LNCAP (cell line): ENCODE data around the gene VPS33A.

ENCODE experiments used
- CTCF ChIP-seq: fragments of 450-650 bp; IDR thresholded peaks from 2 replicates; pipeline ENCODE4 v1.5.1; 2017; ENCODE audit warnings: mild to moderate bottlenecking

The VPS33A gene

DNA sequence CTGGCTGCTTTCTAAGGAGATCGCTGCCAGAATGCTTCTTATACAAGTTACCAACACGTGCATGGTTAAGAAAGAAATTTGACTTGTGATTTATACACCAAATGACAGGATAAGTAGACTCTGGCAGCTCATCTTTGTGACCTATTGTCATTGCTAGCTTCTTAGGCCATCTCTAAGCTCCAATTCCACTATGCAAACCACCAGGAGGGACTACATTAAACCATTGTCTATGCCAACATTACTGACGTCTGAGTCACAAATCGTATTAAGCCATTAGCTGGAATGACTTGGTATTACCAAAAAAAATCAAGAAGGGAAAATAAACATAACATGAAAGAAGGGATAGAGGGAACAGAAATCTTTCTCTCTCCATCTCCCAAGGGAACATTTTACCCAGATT, 15.8 kb upstream of the VPS33A start:
- no peak for TF ChIP-seq CTCF

DNA sequence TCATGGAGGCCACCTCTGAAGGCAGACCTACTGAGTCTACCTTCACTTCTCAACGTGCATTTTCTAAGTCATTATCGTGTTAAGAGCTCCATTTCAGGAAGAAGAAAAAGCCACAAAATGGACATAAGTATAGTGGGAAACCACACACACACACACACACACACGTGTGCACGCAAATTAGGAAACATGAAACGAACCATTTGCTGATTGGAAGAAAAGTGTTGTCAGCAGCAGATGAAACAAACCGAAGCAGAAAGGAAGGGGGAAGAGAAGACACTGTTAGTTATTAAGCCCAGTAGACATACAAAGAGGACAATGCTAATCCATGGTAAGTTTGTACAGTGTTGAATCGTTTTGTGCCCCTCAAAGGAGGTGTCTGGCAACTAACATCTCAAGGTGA, 9.9 kb upstream of the VPS33A start:
- TF ChIP-seq CTCF, result no peak

GRCh38 chr12:122275459-122275858, 9.2 kb upstream of the VPS33A start:
- no peak for TF ChIP-seq CTCF

DNA sequence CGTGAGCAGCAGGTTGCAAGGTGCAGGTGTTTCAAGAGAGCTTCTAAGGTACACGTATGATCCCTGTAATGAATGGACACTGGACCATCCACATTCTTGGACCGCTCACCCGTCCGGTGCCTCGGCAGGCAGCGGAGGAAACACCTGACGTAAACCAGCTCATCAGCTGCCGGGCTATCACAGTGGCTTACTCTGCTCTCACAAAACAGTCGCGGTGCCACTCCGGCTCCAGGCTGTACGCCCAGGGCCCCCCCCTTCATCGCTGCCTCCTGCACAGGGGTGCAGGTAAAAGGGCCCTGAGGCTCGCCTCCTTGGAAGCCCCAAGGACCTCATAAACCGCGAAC, 436 bp downstream of the VPS33A start:
- no peak for TF ChIP-seq CTCF

- TF ChIP-seq CTCF, result no peak
These were observed 818 bp downstream of the VPS33A start for GRCh38 chr12:122265476-122265875.

DNA sequence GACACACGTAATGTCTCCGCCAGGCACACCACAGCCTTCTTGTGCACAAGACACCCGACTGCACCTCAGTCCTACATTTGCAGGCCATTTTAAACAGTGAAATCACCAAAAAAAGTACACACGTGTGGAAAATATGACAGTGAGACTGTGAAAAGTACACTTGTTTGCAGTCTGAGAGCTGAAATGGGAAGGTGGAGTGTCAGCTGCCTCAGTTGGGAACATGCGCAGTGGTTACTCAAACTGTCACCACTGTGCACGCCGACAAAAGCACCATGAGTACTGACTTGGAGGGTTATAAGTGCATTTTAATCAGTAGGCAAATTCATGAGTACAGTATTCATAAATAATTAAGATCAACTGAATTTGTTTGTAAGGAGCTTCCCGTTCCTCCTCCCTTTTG, 15.8 kb downstream of the VPS33A start:
- TF ChIP-seq CTCF, result no peak

GRCh38 chr12:122250047-122250446, 16.2 kb downstream of the VPS33A start:
- no peak for TF ChIP-seq CTCF

- TF ChIP-seq CTCF, result no peak
These were observed 20.7 kb downstream of the VPS33A start for GRCh38 chr12:122245553-122245952.
